Large intestine (tissue), 3 donors: Measurements from ENCODE around the gene SH2D6. TPM values are rescaled to one million over a fixed set of nuclear protein-coding genes. Genes with fewer than 3 reads are reported as not detected.

Experiments used
- DNase-seq, 2 donors: peaks; one replicate each; pipeline versions ENCODE4 v3.0.0 to v3.0.0-alpha.2; 2013
- H3K27ac ChIP-seq: one replicate; pipeline ENCODE4 v1.5.1; 2013; ENCODE audit warnings: low read length
- H3K27me3 ChIP-seq: 2 replicates; pipeline ENCODE4 v1.6.1; 2013; ENCODE audit warnings: low read length; ENCODE audit not compliant: control insufficient read depth, insufficient read depth
- H3K36me3 ChIP-seq: 2 replicates; pipeline ENCODE4 v1.6.1; 2013; ENCODE audit warnings: low read length; ENCODE audit not compliant: control insufficient read depth, insufficient read depth
- H3K4me1 ChIP-seq: one replicate; pipeline ENCODE4 v1.6.1; 2013; ENCODE audit warnings: low read length; ENCODE audit not compliant: control insufficient read depth, insufficient read depth
- H3K4me3 ChIP-seq: one replicate; pipeline ENCODE4 v1.5.1; 2013; ENCODE audit warnings: low read length
- H3K9me3 ChIP-seq: one replicate; pipeline ENCODE4 v1.6.1; 2013; ENCODE audit warnings: mild to moderate bottlenecking, low read depth, low read length, moderate library complexity; ENCODE audit not compliant: control insufficient read depth
- WGBS: methylation state at CpG from one replicate; pipeline ENCODE4 v1.1.5; 2013; ENCODE audit warnings: low lambda C conversion rate; ENCODE audit not compliant: insufficient coverage; 5-methylcytosine and 5-hydroxymethylcytosine counted together
- polyA plus RNA-seq: library from polyadenylated mRNA; unstranded; fragments of 120-200 nt; gene quantifications from one replicate; pipeline ENCODE4 v1.2.1, GENCODE V29; 2013

The SH2D6 gene
- polyA plus RNA-seq, 1 donor, result 3.8 TPM

GRCh38 chr2:85441864-85442263 is 23.4 kb downstream of the SH2D6 start:
- peaks cover 21% of the 10 kb centered on the region for H3K4me1 ChIP-seq
- no peaks in the 10 kb centered on the region for H3K9me3 ChIP-seq
- no peak overlapping the region for H3K27ac ChIP-seq
- no peak overlapping the region for H3K4me3 ChIP-seq
- WGBS, result no CpG with 5 or more reads among the region's 4 CpGs
- H3K27me3 ChIP-seq, result no peaks in the 10 kb centered on the region
- H3K36me3 ChIP-seq, result no peaks in the 10 kb centered on the region
- no peak for DNase-seq

GRCh38 chr2:85444629-85445172 is 26.2 kb downstream of the SH2D6 start:
- no peak overlapping the region for H3K4me3 ChIP-seq
- H3K9me3 ChIP-seq, result no peaks in the 10 kb centered on the region
- no peak overlapping the region for H3K27ac ChIP-seq
- H3K36me3 ChIP-seq, result no peaks in the 10 kb centered on the region
- H3K27me3 ChIP-seq, result no peaks in the 10 kb centered on the region
- no peak for DNase-seq
- H3K4me1 ChIP-seq, result no peaks in the 10 kb centered on the region
- WGBS, result 100% methylated on average over 1 of the region's 6 CpGs

- H3K9me3 ChIP-seq, result no peaks in the 10 kb centered on the region
These were observed 27.1 kb downstream of the SH2D6 start for GRCh38 chr2:85445316-85446295.

GRCh38 chr2:85446296-85447221 is 28.0 kb downstream of the SH2D6 start:
- Histone ChIP-seq H3K4me3 (no peak overlapping the region), H3K27me3 (no peaks in the 10 kb centered on the region), H3K9me3 (no peaks in the 10 kb centered on the region), H3K36me3 (no peaks in the 10 kb centered on the region), H3K27ac (no peak overlapping the region), H3K4me1 (no peaks in the 10 kb centered on the region)
- no CpG with 5 or more reads among the region's 14 CpGs for WGBS
- no peak for DNase-seq

More at GRCh38 chr2:85445316-85446295, 27.1 kb downstream of the SH2D6 start:
- Histone ChIP-seq H3K36me3 (no peaks in the 10 kb centered on the region), H3K27ac (no peak overlapping the region), H3K4me3 (no peak overlapping the region), H3K27me3 (no peaks in the 10 kb centered on the region), H3K4me1 (no peaks in the 10 kb centered on the region)
- DNase-seq, result no peak
- no CpG with 5 or more reads among the region's 5 CpGs for WGBS

GRCh38 chr2:85447222-85447585 is 28.7 kb downstream of the SH2D6 start:
- Histone ChIP-seq H3K4me3 (no peak overlapping the region), H3K4me1 (no peaks in the 10 kb centered on the region), H3K9me3 (no peaks in the 10 kb centered on the region), H3K27me3 (no peaks in the 10 kb centered on the region), H3K36me3 (no peaks in the 10 kb centered on the region), H3K27ac (no peak overlapping the region)
- WGBS, result no CpG with 5 or more reads among the region's 8 CpGs
- no peak for DNase-seq

- Histone ChIP-seq H3K27ac (no peak overlapping the region), H3K27me3 (no peaks in the 10 kb centered on the region), H3K4me3 (no peak overlapping the region), H3K36me3 (no peaks in the 10 kb centered on the region), H3K9me3 (no peaks in the 10 kb centered on the region), H3K4me1 (no peaks in the 10 kb centered on the region)
- DNase-seq, result no peak
- WGBS, result no CpG with 5 or more reads among the region's 8 CpGs
These were observed 30.1 kb downstream of the SH2D6 start for GRCh38 chr2:85448461-85449213.

- no peaks in the 10 kb centered on the region for H3K9me3 ChIP-seq
- no peak for DNase-seq
- no peaks in the 10 kb centered on the region for H3K4me1 ChIP-seq
- H3K27me3 ChIP-seq, result no peaks in the 10 kb centered on the region
- no peaks in the 10 kb centered on the region for H3K36me3 ChIP-seq
- WGBS, result no CpG with 5 or more reads among the region's 7 CpGs
- no peak overlapping the region for H3K4me3 ChIP-seq
- H3K27ac ChIP-seq, result no peak overlapping the region
These were observed 30.7 kb downstream of the SH2D6 start for GRCh38 chr2:85449214-85449588.

GRCh38 chr2:85452237-85452636 is 33.7 kb downstream of the SH2D6 start:
- no peak overlapping the region for H3K4me3 ChIP-seq
- no CpG with 5 or more reads among the region's 1 CpG for WGBS
- no peak for DNase-seq

GRCh38 chr2:85453571-85453970 is 35.1 kb downstream of the SH2D6 start:
- no peak for DNase-seq
- Histone ChIP-seq H3K36me3 (no peaks in the 10 kb centered on the region), H3K4me1 (peaks cover 12% of the 10 kb centered on the region), H3K27ac (no peak overlapping the region), H3K4me3 (no peak overlapping the region), H3K9me3 (no peaks in the 10 kb centered on the region), H3K27me3 (no peaks in the 10 kb centered on the region)
- WGBS, result 70% methylated on average over 3 of the region's 7 CpGs

More at GRCh38 chr2:85452237-85452636, 33.7 kb downstream of the SH2D6 start:
- Histone ChIP-seq H3K4me1 (peaks cover 12% of the 10 kb centered on the region), H3K36me3 (no peaks in the 10 kb centered on the region), H3K27ac (no peak overlapping the region), H3K27me3 (no peaks in the 10 kb centered on the region), H3K9me3 (no peaks in the 10 kb centered on the region)
